ENCODE results near the gene NTM.

DNA sequence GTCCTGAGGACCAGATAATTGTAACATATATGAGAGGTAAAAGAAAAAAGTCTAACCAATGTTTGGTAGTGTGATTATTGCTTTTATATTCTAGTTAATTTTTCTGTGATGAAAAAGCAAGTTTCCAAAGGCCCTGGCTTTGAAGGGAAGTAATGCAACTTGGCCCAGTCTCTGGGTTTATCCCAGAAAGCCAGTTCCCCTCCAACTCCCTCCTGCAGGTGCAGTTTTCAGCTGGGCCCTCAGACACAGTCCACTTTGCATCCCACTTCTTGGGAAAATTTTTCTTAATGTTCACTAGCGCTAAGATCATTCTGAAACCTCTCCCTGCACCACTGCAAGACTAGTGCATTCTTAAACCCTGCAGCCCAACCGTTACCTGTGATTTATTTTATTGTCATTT, 586.8 kb downstream of the NTM start:
- TF ChIP-seq, protein P1, sequence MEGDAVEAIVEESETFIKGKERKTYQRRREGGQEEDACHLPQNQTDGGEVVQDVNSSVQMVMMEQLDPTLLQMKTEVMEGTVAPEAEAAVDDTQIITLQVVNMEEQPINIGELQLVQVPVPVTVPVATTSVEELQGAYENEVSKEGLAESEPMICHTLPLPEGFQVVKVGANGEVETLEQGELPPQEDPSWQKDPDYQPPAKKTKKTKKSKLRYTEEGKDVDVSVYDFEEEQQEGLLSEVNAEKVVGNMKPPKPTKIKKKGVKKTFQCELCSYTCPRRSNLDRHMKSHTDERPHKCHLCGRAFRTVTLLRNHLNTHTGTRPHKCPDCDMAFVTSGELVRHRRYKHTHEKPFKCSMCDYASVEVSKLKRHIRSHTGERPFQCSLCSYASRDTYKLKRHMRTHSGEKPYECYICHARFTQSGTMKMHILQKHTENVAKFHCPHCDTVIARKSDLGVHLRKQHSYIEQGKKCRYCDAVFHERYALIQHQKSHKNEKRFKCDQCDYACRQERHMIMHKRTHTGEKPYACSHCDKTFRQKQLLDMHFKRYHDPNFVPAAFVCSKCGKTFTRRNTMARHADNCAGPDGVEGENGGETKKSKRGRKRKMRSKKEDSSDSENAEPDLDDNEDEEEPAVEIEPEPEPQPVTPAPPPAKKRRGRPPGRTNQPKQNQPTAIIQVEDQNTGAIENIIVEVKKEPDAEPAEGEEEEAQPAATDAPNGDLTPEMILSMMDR (IDR thresholded peaks at IDR 0.05 in 8 of 11, conservative IDR thresholded peaks at IDR 0.05 in 3 of 11): no peak
- no peak for TF ChIP-seq POLR2AphosphoS5 (IDR thresholded peaks at IDR 0.05)

Data from spleen (tissue), 7 donors.